Activated CD4-positive, alpha-beta T cell treated with anti-CD3 and anti-CD28 coated beads, Interleukin-2, amount 10 ng/mL, durations not matched to agents 7 days and 5 days (primary cell): ENCODE results near the gene GOLGA6L10. TPM values are rescaled to one million over a fixed set of nuclear protein-coding genes. Genes with fewer than 3 reads are reported as not detected.
"Not testable (repeated sequence)": the region's sequence is repeated elsewhere in the genome, so short reads cannot be mapped to it uniquely, and the experiment has no call there.

Source experiments
- CTCF ChIA-PET: fragments of 350-600 bp; sonication (Branson Sonifier 250); formaldehyde crosslinking; loops from one replicate; lab custom pipeline; 2021; ENCODE audit warnings: antibody characterized with exemption; lab: Charles Lee
- POLR2A ChIA-PET: fragments of 350-600 bp; sonication (Branson Sonifier 250); formaldehyde crosslinking; loops from one replicate; lab custom pipeline; 2021; ENCODE audit warnings: antibody characterized with exemption; lab: Charles Lee
- DNase-seq: peaks from one replicate; pipeline ENCODE4 v3.0.0-alpha.2; 2020
- H3K27ac Mint-ChIP-seq: one replicate; pipeline ENCODE4 v1.8.0; 2021; ENCODE audit warnings: mild to moderate bottlenecking, moderate library complexity, mixed read lengths
- H3K27me3 Mint-ChIP-seq: one replicate; pipeline ENCODE4 v1.8.0; 2021; ENCODE audit warnings: mixed read lengths
- H3K36me3 Mint-ChIP-seq: one replicate; pipeline ENCODE4 v1.8.0; 2021; ENCODE audit warnings: low read depth, mixed read lengths
- H3K4me1 Mint-ChIP-seq: one replicate; pipeline ENCODE4 v1.8.0; 2021; ENCODE audit warnings: mixed read lengths
- H3K4me3 Mint-ChIP-seq: one replicate; pipeline ENCODE4 v1.8.0; 2021; ENCODE audit warnings: mild to moderate bottlenecking, moderate library complexity, mixed read lengths
- H3K9me3 Mint-ChIP-seq: one replicate; pipeline ENCODE4 v1.8.0; 2021; ENCODE audit warnings: mixed read lengths
- total RNA-seq, 2 experiments: library from RNA; stranded (reverse); gene quantifications; one replicate each; pipeline ENCODE4 v1.2.3, GENCODE V29; 2021

The GOLGA6L10 gene
- under 1 TPM; 0.54 to 0.97 TPM for total RNA-seq

DNA sequence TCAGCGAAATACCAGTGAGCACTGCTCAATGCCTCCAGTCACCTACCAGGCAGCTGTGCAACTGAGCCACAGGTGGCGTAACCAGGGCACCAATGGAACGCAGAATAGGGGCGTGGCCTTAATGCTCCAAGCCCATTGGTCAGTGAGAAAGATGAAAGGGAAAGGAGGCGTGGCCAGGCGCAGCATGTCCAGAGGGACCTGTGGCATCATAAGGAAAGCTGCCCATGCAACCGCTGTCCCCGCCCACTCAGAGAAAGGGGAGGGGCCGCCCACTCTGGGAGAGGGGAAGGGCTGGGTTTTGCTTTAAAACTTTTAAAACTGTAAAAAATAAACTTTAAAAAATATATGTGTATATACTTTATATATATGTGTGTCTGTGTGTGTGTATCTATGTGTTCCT lies at the start of gene GOLGA6L10:
Gene GOLGA6L10, minus strand, starts transcription at position 101 of the 400 bp plus-strand sequence. Its CDS starts 100 bp downstream, at position 1.
- H3K27ac Mint-ChIP-seq, CTCF ChIA-PET, H3K27me3 Mint-ChIP-seq, DNase-seq, H3K9me3 Mint-ChIP-seq, H3K36me3 Mint-ChIP-seq, H3K4me1 Mint-ChIP-seq, H3K4me3 Mint-ChIP-seq, POLR2A ChIA-PET: not testable (repeated sequence)

DNA sequence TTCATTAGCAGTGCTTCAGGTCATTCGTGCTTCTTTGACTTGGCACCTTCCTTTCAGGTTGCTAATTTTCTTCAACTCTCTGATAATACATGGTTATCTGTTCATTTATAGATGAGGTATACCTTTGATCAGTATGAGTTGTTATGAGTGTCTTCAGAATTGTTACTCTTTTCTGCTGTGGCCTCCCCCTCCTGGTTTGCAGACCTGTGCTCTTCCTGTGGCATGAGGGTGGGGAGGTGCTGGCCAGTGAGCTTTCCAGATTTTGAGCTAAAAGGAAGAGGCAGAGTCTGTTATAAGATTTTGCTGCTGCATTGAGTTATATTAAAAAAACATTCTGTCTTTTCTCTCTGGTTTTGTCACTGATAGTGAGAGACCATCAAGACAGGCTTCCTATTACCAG lies 49.5 kb upstream of the GOLGA6L10 start:
- H3K27ac Mint-ChIP-seq = no peak overlapping the region
- no peak for DNase-seq
- H3K9me3 Mint-ChIP-seq = no peaks in the 10 kb centered on the region
- ChIA-PET CTCF (no interaction called here), POLR2A (no interaction called here)
- no peak overlapping the region for H3K4me3 Mint-ChIP-seq
- H3K36me3 Mint-ChIP-seq = no peaks in the 10 kb centered on the region
- no peaks in the 10 kb centered on the region for H3K27me3 Mint-ChIP-seq
- peaks cover 12% of the 10 kb centered on the region for H3K4me1 Mint-ChIP-seq

- Mint-ChIP-seq H3K36me3 (no peaks in the 10 kb centered on the region), H3K9me3 (no peaks in the 10 kb centered on the region), H3K4me1 (peaks cover 12% of the 10 kb centered on the region), H3K27ac (no peak overlapping the region), H3K4me3 (no peak overlapping the region), H3K27me3 (no peaks in the 10 kb centered on the region)
- POLR2A ChIA-PET = no interaction called here
- CTCF ChIA-PET = no interaction called here
- DNase-seq = no peak
Observed at GRCh38 chr15:82397817-82398216, 48.5 kb upstream of the GOLGA6L10 start.

- CTCF ChIA-PET, H3K36me3 Mint-ChIP-seq, H3K27ac Mint-ChIP-seq, H3K9me3 Mint-ChIP-seq, POLR2A ChIA-PET, H3K27me3 Mint-ChIP-seq, DNase-seq, H3K4me3 Mint-ChIP-seq: not testable (repeated sequence)
- peaks cover 12% of the 10 kb centered on the region for H3K4me1 Mint-ChIP-seq
Observed at GRCh38 chr15:82395788-82396187, 46.5 kb upstream of the GOLGA6L10 start.

DNA sequence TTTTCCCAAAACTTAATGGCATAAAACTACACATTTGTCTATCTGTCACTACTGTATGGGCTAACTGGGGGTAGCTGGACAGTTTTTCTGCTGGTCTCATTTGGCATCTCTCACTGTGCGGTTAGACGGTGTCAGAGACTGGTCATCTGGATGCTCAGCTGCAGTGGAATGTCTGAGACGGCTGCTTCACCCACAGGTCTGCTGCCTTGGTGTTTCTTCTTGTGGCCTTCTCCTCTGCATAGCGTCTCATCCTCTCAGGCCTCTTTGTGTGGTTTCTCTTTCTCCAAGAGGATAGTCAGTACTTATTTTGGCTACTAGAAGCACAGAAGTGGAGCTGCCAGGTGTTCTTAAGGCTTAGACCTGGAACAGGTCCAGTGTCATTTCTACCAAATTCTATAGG lies 44.4 kb upstream of the GOLGA6L10 start:
- no peak for DNase-seq
- CTCF ChIA-PET = no interaction called here
- Mint-ChIP-seq H3K4me1 (peaks cover 5% of the 10 kb centered on the region), H3K36me3 (no peaks in the 10 kb centered on the region), H3K27ac (no peak overlapping the region), H3K4me3 (no peak overlapping the region), H3K27me3 (no peaks in the 10 kb centered on the region), H3K9me3 (no peaks in the 10 kb centered on the region)
- POLR2A ChIA-PET = no interaction called here

GRCh38 chr15:82392077-82392476 lies 42.8 kb upstream of the GOLGA6L10 start:
- H3K27ac Mint-ChIP-seq, CTCF ChIA-PET, DNase-seq, H3K9me3 Mint-ChIP-seq, H3K27me3 Mint-ChIP-seq, H3K36me3 Mint-ChIP-seq, POLR2A ChIA-PET, H3K4me3 Mint-ChIP-seq, H3K4me1 Mint-ChIP-seq: not testable (repeated sequence)

DNA sequence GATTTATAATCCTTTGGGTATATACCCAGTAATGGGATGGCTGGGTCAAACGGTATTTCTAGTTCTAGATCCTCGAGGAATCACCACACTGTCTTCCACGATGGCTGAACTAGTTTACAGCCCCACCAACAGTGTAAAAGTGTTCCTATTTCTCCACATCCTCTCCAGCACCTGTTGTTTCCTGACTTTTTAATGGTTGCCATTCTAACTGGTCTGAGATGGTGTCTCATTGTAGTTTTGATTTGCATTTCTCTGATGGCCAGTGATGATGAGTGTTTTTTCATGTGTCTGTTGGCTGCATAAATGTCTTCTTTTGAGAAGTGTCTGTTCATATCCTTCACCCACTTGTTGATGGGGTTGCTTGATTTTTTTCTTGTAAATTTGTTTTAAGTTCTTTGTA lies 40.9 kb upstream of the GOLGA6L10 start:
- POLR2A ChIA-PET, CTCF ChIA-PET, DNase-seq, H3K36me3 Mint-ChIP-seq, H3K9me3 Mint-ChIP-seq, H3K4me3 Mint-ChIP-seq, H3K27me3 Mint-ChIP-seq, H3K27ac Mint-ChIP-seq, H3K4me1 Mint-ChIP-seq: not testable (repeated sequence)

- CTCF ChIA-PET, H3K27ac Mint-ChIP-seq, H3K36me3 Mint-ChIP-seq, H3K27me3 Mint-ChIP-seq, DNase-seq, H3K4me3 Mint-ChIP-seq, H3K4me1 Mint-ChIP-seq, H3K9me3 Mint-ChIP-seq, POLR2A ChIA-PET: not testable (repeated sequence)
Observed at GRCh38 chr15:82387209-82387608, 37.9 kb upstream of the GOLGA6L10 start.

- H3K4me1 Mint-ChIP-seq, H3K9me3 Mint-ChIP-seq, H3K27ac Mint-ChIP-seq, H3K36me3 Mint-ChIP-seq, POLR2A ChIA-PET, DNase-seq, H3K4me3 Mint-ChIP-seq, H3K27me3 Mint-ChIP-seq: not testable (repeated sequence)
- CTCF ChIA-PET = interaction anchor here (0.6 kb wide), 1 partner anchor 160 kb away, joined by 3 read pairs; no protein-coding TSS in a partner anchor
Observed at GRCh38 chr15:82381330-82381955, 32.2 kb upstream of the GOLGA6L10 start.

- H3K27me3 Mint-ChIP-seq, H3K36me3 Mint-ChIP-seq, DNase-seq, POLR2A ChIA-PET, H3K4me3 Mint-ChIP-seq, H3K4me1 Mint-ChIP-seq, H3K9me3 Mint-ChIP-seq, H3K27ac Mint-ChIP-seq: not testable (repeated sequence)
- CTCF ChIA-PET = interaction anchor here (0.7 kb wide), 1 partner anchor 103 kb away, joined by 3 read pairs; no protein-coding TSS in a partner anchor
Observed at GRCh38 chr15:82379552-82379951, 30.3 kb upstream of the GOLGA6L10 start.

- CTCF ChIA-PET, H3K27me3 Mint-ChIP-seq, H3K27ac Mint-ChIP-seq, POLR2A ChIA-PET, H3K36me3 Mint-ChIP-seq, H3K4me1 Mint-ChIP-seq, H3K4me3 Mint-ChIP-seq, DNase-seq, H3K9me3 Mint-ChIP-seq: not testable (repeated sequence)
Observed at GRCh38 chr15:82373661-82374060, 24.4 kb upstream of the GOLGA6L10 start.

DNA sequence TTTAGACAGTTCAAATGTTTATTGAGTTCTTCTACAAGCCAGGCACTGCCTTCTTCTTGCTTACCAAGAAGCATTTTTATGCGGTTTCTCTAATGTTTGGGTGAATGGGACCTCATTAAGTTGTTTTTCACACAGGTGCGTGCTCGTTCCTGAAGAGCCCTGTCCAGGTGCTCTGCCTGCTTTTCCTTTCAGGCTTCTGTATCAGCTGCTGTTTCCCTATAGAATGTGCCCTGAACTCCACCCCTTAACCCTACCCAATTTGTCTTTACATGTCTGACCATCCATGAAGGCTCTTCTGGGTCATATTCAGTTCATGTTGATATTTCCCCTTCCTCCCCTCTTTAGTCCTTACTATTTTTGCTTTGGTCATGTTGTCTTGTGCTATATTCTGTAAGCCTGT lies 22.4 kb upstream of the GOLGA6L10 start:
- DNase-seq = no peak
- POLR2A ChIA-PET = no interaction called here
- H3K36me3 Mint-ChIP-seq = no peaks in the 10 kb centered on the region
- H3K27me3 Mint-ChIP-seq = no peaks in the 10 kb centered on the region
- peaks cover 1% of the 10 kb centered on the region for H3K4me1 Mint-ChIP-seq
- no peak overlapping the region for H3K27ac Mint-ChIP-seq
- no peak overlapping the region for H3K4me3 Mint-ChIP-seq
- peaks cover 4% of the 10 kb centered on the region for H3K9me3 Mint-ChIP-seq
- CTCF ChIA-PET = no interaction called here

- DNase-seq, H3K4me3 Mint-ChIP-seq, CTCF ChIA-PET, H3K27ac Mint-ChIP-seq, H3K4me1 Mint-ChIP-seq, H3K9me3 Mint-ChIP-seq, H3K27me3 Mint-ChIP-seq, POLR2A ChIA-PET, H3K36me3 Mint-ChIP-seq: not testable (repeated sequence)
Observed at GRCh38 chr15:82367790-82368189, 18.5 kb upstream of the GOLGA6L10 start.

- CTCF ChIA-PET, POLR2A ChIA-PET, H3K27me3 Mint-ChIP-seq, H3K27ac Mint-ChIP-seq, H3K4me3 Mint-ChIP-seq, H3K4me1 Mint-ChIP-seq, H3K9me3 Mint-ChIP-seq, H3K36me3 Mint-ChIP-seq: not testable (repeated sequence)
- DNase-seq = peak; percentile 54
Observed at GRCh38 chr15:82365692-82366323, 16.5 kb upstream of the GOLGA6L10 start.
